ENCODE measurements around the gene PRPSAP1. TPM values are rescaled to one million over a fixed set of nuclear protein-coding genes. Genes with fewer than 3 reads are reported as not detected.
A peak's percentile ranks its signal among the peaks of the same experiment; 100 is the strongest.

Gene PRPSAP1
- polyA plus RNA-seq, 3 donors, result 45.8 to 58.2 (median 51.2) TPM

DNA sequence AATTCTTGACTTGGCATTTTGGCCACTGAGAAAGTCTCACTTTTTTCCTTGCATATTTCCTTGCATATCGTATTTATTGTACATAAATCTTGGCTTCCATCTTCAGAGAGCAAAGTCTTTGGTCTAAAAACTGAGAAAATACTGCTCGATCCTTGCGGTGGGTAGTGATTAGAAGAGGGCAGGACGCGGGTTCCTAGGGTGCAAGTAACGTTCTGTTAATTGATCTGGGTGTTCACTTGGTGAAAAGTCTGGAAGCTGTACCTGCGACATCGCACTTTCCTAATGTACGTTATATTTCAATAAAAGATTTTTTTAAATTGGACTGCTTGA lies 89.3 kb downstream of the PRPSAP1 start:
- Mint-ChIP-seq H3K36me3 (peaks cover 13 to 17% of the 10 kb centered on the region in 2 donors), H3K27ac (peak overlapping the region; percentile 88 to 97 (median 91)), H3K4me3 (peak overlapping the region; percentile 56 to 61), H3K27me3 (ENCODE audit: low read depth in 3 of 3) (peaks cover 0 to 8% (median 0%) of the 10 kb centered on the region in 3 donors), H3K4me1 (peaks cover 76% of the 10 kb centered on the region), H3K9me3 (no peaks in the 10 kb centered on the region)
- no peak for DNase-seq
- intact Hi-C loops (cut with micrococcal nuclease), result loop anchor here in 1 of 2 donors (1.0 to 10.0 kb wide), 3 partner anchors 12 to 490 kb away; partner anchors contain the start of genes MFSD11 and SRSF2
- Histone ChIP-seq H3K4me3 (replicated peaks in 1 of 3; ENCODE audit: low read depth in 2 of 3, low read length in 3 of 3) (peak overlapping the region in 1 of 3 experiments; percentile 46), H3K27ac (ENCODE audit: low read depth in 1 of 2, low read length in 2 of 2) (peak overlapping the region; percentile 31 to 81), H2AFZ (ENCODE audit: insufficient read depth, low read depth, low read length, poor library complexity, severe bottlenecking) (no peak overlapping the region), H4K20me1 (ENCODE audit: insufficient read depth, low read length) (peaks cover 17% of the 10 kb centered on the region), H3K79me2 (ENCODE audit: insufficient read depth, low read length) (peaks cover 37% of the 10 kb centered on the region), H3K36me3 (replicated peaks in 1 of 2; ENCODE audit: control insufficient read depth in 1 of 2, insufficient read depth in 2 of 2, low read length in 2 of 2) (peaks cover 4 to 6% of the 10 kb centered on the region in 2 donors), H3K27me3 (ENCODE audit: control insufficient read depth in 2 of 2, insufficient read depth in 2 of 2, low read length in 2 of 2) (no peaks in the 10 kb centered on the region), H3K4me2 (replicated peaks; ENCODE audit: extremely low read depth, low read length, poor library complexity, severe bottlenecking) (peak overlapping the region; percentile 58), H3K9me3 (replicated peaks in 1 of 2; ENCODE audit: control insufficient read depth in 1 of 2, insufficient read depth in 1 of 2, low read length in 2 of 2) (no peaks in the 10 kb centered on the region), H3K9ac (ENCODE audit: insufficient read depth, low read length, poor library complexity, severe bottlenecking) (no peak overlapping the region), H3K4me1 (ENCODE audit: control insufficient read depth in 1 of 2, insufficient read depth in 2 of 2, low read length in 2 of 2) (peaks cover 77 to 83% of the 10 kb centered on the region in 2 donors)
- WGBS (ENCODE audit: insufficient coverage), result 82% methylated on average over 4 of the region's 9 CpGs
- no peak for TF ChIP-seq CTCF (IDR thresholded peaks at IDR 0.05)

GRCh38 chr17:76263896-76264295 lies 89.8 kb downstream of the PRPSAP1 start:
- no peaks in the 10 kb centered on the region for H3K9me3 ChIP-seq (replicated peaks in 1 of 2; ENCODE audit: control insufficient read depth in 1 of 2, insufficient read depth in 1 of 2, low read length in 2 of 2)
- WGBS (ENCODE audit: insufficient coverage), result no CpG with 5 or more reads among the region's 5 CpGs
- DNase-seq, result no peak
- no peak overlapping the region for H3K4me3 ChIP-seq (replicated peaks in 1 of 3; ENCODE audit: low read depth in 2 of 3, low read length in 3 of 3)
- TF ChIP-seq CTCF (IDR thresholded peaks at IDR 0.05), result no peak
- no peak overlapping the region for H3K4me2 ChIP-seq (replicated peaks; ENCODE audit: extremely low read depth, low read length, poor library complexity, severe bottlenecking)
- H3K4me1 ChIP-seq (ENCODE audit: control insufficient read depth in 1 of 2, insufficient read depth in 2 of 2, low read length in 2 of 2), result peaks cover 72 to 79% of the 10 kb centered on the region in 2 donors
- Mint-ChIP-seq H3K36me3 (peaks cover 9 to 14% of the 10 kb centered on the region in 2 donors), H3K27ac (peak overlapping the region; percentile 88 to 97 (median 91)), H3K4me1 (peaks cover 73% of the 10 kb centered on the region), H3K27me3 (ENCODE audit: low read depth in 3 of 3) (peaks cover 0 to 8% (median 0%) of the 10 kb centered on the region in 3 donors), H3K4me3 (no peak overlapping the region), H3K9me3 (no peaks in the 10 kb centered on the region)
- H2AFZ ChIP-seq (ENCODE audit: insufficient read depth, low read depth, low read length, poor library complexity, severe bottlenecking), result no peak overlapping the region
- peaks cover under 1% of the 10 kb centered on the region in 2 donors for H3K36me3 ChIP-seq (replicated peaks in 1 of 2; ENCODE audit: control insufficient read depth in 1 of 2, insufficient read depth in 2 of 2, low read length in 2 of 2)
- H3K27me3 ChIP-seq (ENCODE audit: control insufficient read depth in 2 of 2, insufficient read depth in 2 of 2, low read length in 2 of 2), result no peaks in the 10 kb centered on the region
- peak overlapping the region; percentile 31 to 81 for H3K27ac ChIP-seq (ENCODE audit: low read depth in 1 of 2, low read length in 2 of 2)
- no peak overlapping the region for H3K9ac ChIP-seq (ENCODE audit: insufficient read depth, low read length, poor library complexity, severe bottlenecking)
- intact Hi-C loops (cut with micrococcal nuclease), result loop anchor here in 1 of 2 donors (1.0 to 10.0 kb wide), 3 partner anchors 12 to 489 kb away; partner anchors contain the start of genes MFSD11 and SRSF2
- peaks cover 32% of the 10 kb centered on the region for H3K79me2 ChIP-seq (ENCODE audit: insufficient read depth, low read length)
- H4K20me1 ChIP-seq (ENCODE audit: insufficient read depth, low read length), result peaks cover 12% of the 10 kb centered on the region
